Mesenchymal stem cell (in vitro differentiated cells and primary cell): ENCODE results near the gene CEP104.
A peak's percentile ranks its signal among the peaks of the same experiment; 100 is the strongest.

Source experiments
- DNase-seq: peaks from one replicate; pipeline ENCODE4 v3.0.0-alpha.2; 2013
- H2AFZ ChIP-seq: one replicate; pipeline ENCODE4 v1.6.1; 2013; ENCODE audit warnings: low read depth, mild to moderate bottlenecking, control low read depth, inconsistent platforms, low read length, moderate library complexity
- H2AK5ac ChIP-seq: 2 replicates; pipeline ENCODE4 v1.6.1; 2013; ENCODE audit warnings: low read length, moderate library complexity, mild to moderate bottlenecking, inconsistent platforms; ENCODE audit not compliant: severe bottlenecking
- H2BK120ac ChIP-seq: one replicate; pipeline ENCODE4 v1.6.1; 2013; ENCODE audit warnings: low read depth, mild to moderate bottlenecking, inconsistent platforms, low read length, moderate library complexity
- H2BK12ac ChIP-seq, 2 experiments: one replicate each; pipeline ENCODE4 v1.6.1; 2013; ENCODE audit warnings: inconsistent platforms in 2 of 2, low read length in 2 of 2, mild to moderate bottlenecking in 2 of 2, moderate library complexity in 2 of 2, control low read depth in 1 of 2
- H2BK15ac ChIP-seq: one replicate; pipeline ENCODE4 v1.6.1; 2013; ENCODE audit warnings: mild to moderate bottlenecking, low read depth, inconsistent platforms; ENCODE audit not compliant: poor library complexity, severe bottlenecking
- H2BK5ac ChIP-seq: 2 replicates; pipeline ENCODE4 v1.6.1; 2013; ENCODE audit warnings: low read depth, mild to moderate bottlenecking, low read length, control low read depth, inconsistent platforms; ENCODE audit not compliant: poor library complexity, severe bottlenecking
- H3K14ac ChIP-seq, 2 experiments: one replicate each; pipeline ENCODE4 v1.6.1; 2013; ENCODE audit warnings: inconsistent platforms in 2 of 2, low read length in 2 of 2, control low read depth in 1 of 2, mild to moderate bottlenecking in 1 of 2, moderate library complexity in 1 of 2
- H3K18ac ChIP-seq, 2 experiments: one replicate each; pipeline ENCODE4 v1.6.1; 2013; ENCODE audit warnings: inconsistent platforms in 2 of 2, low read length in 2 of 2, control low read depth in 1 of 2, low read depth in 1 of 2, mild to moderate bottlenecking in 1 of 2
- H3K23ac ChIP-seq, 2 experiments: one replicate each; pipeline ENCODE4 v1.6.1; 2013; ENCODE audit warnings: inconsistent platforms in 2 of 2, low read length in 2 of 2, mild to moderate bottlenecking in 2 of 2, moderate library complexity in 2 of 2, control low read depth in 1 of 2
- H3K27ac ChIP-seq: 2 replicates; pipeline ENCODE4 v1.5.1; 2013; ENCODE audit warnings: mild to moderate bottlenecking, moderate library complexity, low read length, control low read depth, inconsistent platforms; ENCODE audit not compliant: poor library complexity, severe bottlenecking
- H3K27me3 ChIP-seq, 2 experiments: 2 replicates each; pipeline versions ENCODE4 v1.6.1 to v1.7.0; 2013; ENCODE audit warnings: low read length in 2 of 2, mild to moderate bottlenecking in 2 of 2, moderate library complexity in 2 of 2, control low read depth in 1 of 2, inconsistent platforms in 1 of 2; ENCODE audit not compliant: control insufficient read depth in 1 of 2, insufficient read depth in 1 of 2
- H3K36me3 ChIP-seq, 2 experiments: 2 replicates each; pipeline versions ENCODE4 v1.6.1 to v1.7.0; 2013; ENCODE audit warnings: low read length in 2 of 2, control low read depth in 1 of 2, inconsistent platforms in 1 of 2, low read depth in 1 of 2, mild to moderate bottlenecking in 1 of 2; ENCODE audit not compliant: insufficient read depth in 2 of 2, control insufficient read depth in 1 of 2
- H3K4ac ChIP-seq, 2 experiments: one replicate each; pipeline ENCODE4 v1.6.1; 2013; ENCODE audit warnings: inconsistent platforms in 2 of 2, low read length in 2 of 2, mild to moderate bottlenecking in 2 of 2, moderate library complexity in 2 of 2, control low read depth in 1 of 2, low read depth in 1 of 2
- H3K4me1 ChIP-seq: 2 replicates; pipeline ENCODE4 v1.6.1; 2013; ENCODE audit warnings: low read depth, low read length, control low read depth; ENCODE audit not compliant: control insufficient read depth, insufficient read depth
- H3K4me2 ChIP-seq: 2 replicates; pipeline ENCODE4 v1.6.1; 2013; ENCODE audit warnings: low read length, mild to moderate bottlenecking, inconsistent platforms; ENCODE audit not compliant: poor library complexity, severe bottlenecking
- H3K4me3 ChIP-seq, 2 experiments: 2 replicates each; pipeline versions ENCODE4 v1.5.1 to v1.7.0; 2013; ENCODE audit warnings: low read length in 2 of 2, mild to moderate bottlenecking in 2 of 2, control low read depth in 1 of 2, low read depth in 1 of 2; ENCODE audit not compliant: insufficient read depth in 1 of 2
- H3K79me1 ChIP-seq: replicated peaks from 2 replicates; pipeline ENCODE4 v1.6.1; 2013; ENCODE audit warnings: mild to moderate bottlenecking, control low read depth, low read length, inconsistent platforms; ENCODE audit not compliant: poor library complexity, severe bottlenecking
- H3K9ac ChIP-seq: 2 replicates; pipeline ENCODE4 v1.7.0; 2013; ENCODE audit warnings: mild to moderate bottlenecking, low read length, moderate library complexity
- H3K9me3 ChIP-seq: 2 replicates; pipeline ENCODE4 v1.7.0; 2013; ENCODE audit warnings: mild to moderate bottlenecking, low read length; ENCODE audit not compliant: control insufficient read depth
- H4K8ac ChIP-seq: one replicate; pipeline ENCODE4 v1.6.1; 2013; ENCODE audit warnings: inconsistent platforms, mild to moderate bottlenecking, low read length, moderate library complexity
- H4K91ac ChIP-seq: one replicate; pipeline ENCODE4 v1.6.1; 2013; ENCODE audit warnings: mild to moderate bottlenecking, low read length, inconsistent platforms
- WGBS: methylation state at CpG from one replicate; pipeline ENCODE4 v1.1.7; 2013; ENCODE audit warnings: mixed read lengths; 5-methylcytosine and 5-hydroxymethylcytosine counted together

The CEP104 gene

GRCh38 chr1:3857791-3858129, 749 bp upstream of the CEP104 start:
- Histone ChIP-seq H3K4me2 (peak overlapping the region; percentile 84), H3K23ac (no peak overlapping the region), H4K8ac (peak overlapping the region; percentile 90), H3K14ac (peak overlapping the region in 1 of 2 experiments; percentile 95), H2BK120ac (no peak overlapping the region), H3K4me1 (peaks cover 23% of the 10 kb centered on the region), H2BK15ac (no peak overlapping the region), H2BK5ac (no peak overlapping the region), H3K4me3 (peak overlapping the region; percentile 87 to 96), H3K27me3 (no peaks in the 10 kb centered on the region), H4K91ac (no peak overlapping the region), H3K18ac (peak overlapping the region in 1 of 2 experiments; percentile 79), H3K4ac (peak overlapping the region; percentile 57 to 89), H3K9me3 (no peaks in the 10 kb centered on the region), H3K27ac (no peak overlapping the region), H2BK12ac (no peak overlapping the region), H2AFZ (peak overlapping the region; percentile 87), H3K79me1 (peaks cover 31% of the 10 kb centered on the region), H3K36me3 (peaks cover 0 to 4% of the 10 kb centered on the region in 2 experiments), H3K9ac (peak overlapping the region; percentile 91), H2AK5ac (no peak overlapping the region)
- WGBS = 17% methylated on average over 21 of the region's 21 CpGs
- peak; percentile 5 for DNase-seq

GRCh38 chr1:3852711-3853485, 4.1 kb downstream of the CEP104 start:
- H2AFZ ChIP-seq = no peak overlapping the region

DNA sequence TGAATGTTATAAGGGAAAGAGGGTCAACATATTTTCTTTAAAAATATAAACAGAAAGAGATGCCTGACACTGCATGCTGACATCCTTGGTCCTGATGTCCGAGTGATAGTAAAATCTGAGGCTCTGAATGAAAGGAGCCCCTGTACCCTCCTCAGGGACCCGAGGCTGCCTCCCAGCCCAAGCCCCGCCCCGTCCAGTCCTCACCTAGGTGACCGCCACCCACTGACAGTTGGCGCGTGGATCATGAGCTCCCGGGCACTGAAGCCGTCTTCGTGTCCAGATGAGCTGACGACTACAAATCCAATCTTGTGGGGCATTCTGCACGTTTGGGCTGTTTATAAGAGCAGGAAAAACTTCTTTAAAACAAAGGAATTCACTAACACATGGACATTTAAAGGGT, 4.9 kb downstream of the CEP104 start:
- Histone ChIP-seq H2BK12ac (no peak overlapping the region), H2BK120ac (no peak overlapping the region), H3K36me3 (peaks cover 25 to 42% of the 10 kb centered on the region in 2 experiments), H3K23ac (no peak overlapping the region), H3K4me1 (peaks cover 7% of the 10 kb centered on the region), H3K14ac (no peak overlapping the region), H3K18ac (no peak overlapping the region), H3K4ac (no peak overlapping the region), H3K9ac (no peak overlapping the region), H3K79me1 (peaks cover 33% of the 10 kb centered on the region), H4K91ac (no peak overlapping the region), H3K9me3 (no peaks in the 10 kb centered on the region), H2AK5ac (no peak overlapping the region), H3K4me2 (no peak overlapping the region), H2BK15ac (no peak overlapping the region), H2AFZ (no peak overlapping the region), H3K27me3 (no peaks in the 10 kb centered on the region), H2BK5ac (no peak overlapping the region), H3K4me3 (no peak overlapping the region), H3K27ac (no peak overlapping the region), H4K8ac (no peak overlapping the region)
- WGBS = 93% methylated on average over 12 of the region's 12 CpGs
- no peak for DNase-seq

More at GRCh38 chr1:3852711-3853485, 4.1 kb downstream of the CEP104 start:
- Histone ChIP-seq H3K14ac (no peak overlapping the region), H3K4ac (no peak overlapping the region), H2AK5ac (no peak overlapping the region), H3K36me3 (peaks cover 23 to 34% of the 10 kb centered on the region in 2 experiments), H2BK12ac (no peak overlapping the region), H3K18ac (no peak overlapping the region), H3K27ac (no peak overlapping the region), H3K79me1 (peaks cover 35% of the 10 kb centered on the region), H2BK5ac (no peak overlapping the region), H2BK120ac (no peak overlapping the region), H4K91ac (no peak overlapping the region), H3K9me3 (no peaks in the 10 kb centered on the region), H3K27me3 (no peaks in the 10 kb centered on the region), H4K8ac (no peak overlapping the region), H3K9ac (peak overlapping the region; percentile 12), H3K4me3 (no peak overlapping the region), H2BK15ac (no peak overlapping the region), H3K4me1 (peaks cover 12% of the 10 kb centered on the region), H3K23ac (no peak overlapping the region), H3K4me2 (no peak overlapping the region)
- WGBS = 78% methylated on average over 14 of the region's 15 CpGs
- DNase-seq = no peak

GRCh38 chr1:3851292-3851691, 5.7 kb downstream of the CEP104 start:
- no peak for DNase-seq
- H2AK5ac ChIP-seq = no peak overlapping the region
- no peak overlapping the region for H2AFZ ChIP-seq
- no peak overlapping the region for H3K27ac ChIP-seq
- no peak overlapping the region for H3K9ac ChIP-seq
- 98% methylated on average over 5 of the region's 6 CpGs for WGBS
- H2BK12ac ChIP-seq = no peak overlapping the region
- H4K91ac ChIP-seq = no peak overlapping the region
- H3K27me3 ChIP-seq = no peaks in the 10 kb centered on the region
- no peak overlapping the region for H2BK15ac ChIP-seq
- H3K14ac ChIP-seq = no peak overlapping the region
- no peak overlapping the region for H4K8ac ChIP-seq
- H3K4ac ChIP-seq = no peak overlapping the region
- H3K18ac ChIP-seq = no peak overlapping the region
- H3K79me1 ChIP-seq = peaks cover 33% of the 10 kb centered on the region
- H3K4me2 ChIP-seq = no peak overlapping the region
- no peak overlapping the region for H3K23ac ChIP-seq
- H2BK5ac ChIP-seq = no peak overlapping the region
- H3K36me3 ChIP-seq = peaks cover 26 to 50% of the 10 kb centered on the region in 2 experiments
- H3K4me3 ChIP-seq = no peak overlapping the region
- peaks cover 7% of the 10 kb centered on the region for H3K4me1 ChIP-seq
- no peaks in the 10 kb centered on the region for H3K9me3 ChIP-seq
- H2BK120ac ChIP-seq = no peak overlapping the region
